Heart left ventricle (tissue), 16 donors: ENCODE results near the gene ANKK1. TPM values are rescaled to one million over a fixed set of nuclear protein-coding genes. Genes with fewer than 3 reads are reported as not detected.
A peak's percentile ranks its signal among the peaks of the same experiment; 100 is the strongest.

Source experiments
- ATAC-seq, 4 donors: fragments of 200-7000 bp; cut with Tn5 transposase; one replicate each; pipeline ENCODE4 v1.9.1; 2020 to 2022; ENCODE audit warnings: moderate library complexity in 4 of 4, mild to moderate bottlenecking in 3 of 4, moderate number of reproducible peaks in 1 of 4
- DNase-seq, 5 donors: peaks; one replicate each; pipeline ENCODE4 v3.0.0-alpha.2; 2020
- H3K27ac ChIP-seq, 12 donors: fragments of 200-600 bp; sonication (generic) in 4 of 12; one replicate each; pipeline versions ENCODE4 v1.5.0 to v1.8.0; 2016 to 2022; ENCODE audit warnings: mild to moderate bottlenecking in 2 of 12
- H3K27me3 ChIP-seq, 9 donors: fragments of 200-600 bp; sonication (generic) in 2 of 9; one replicate each; pipeline versions ENCODE4 v1.5.1 to v1.8.0; 2016 to 2022; ENCODE audit warnings: mild to moderate bottlenecking in 3 of 9
- H3K36me3 ChIP-seq, 9 donors: fragments of 200-600 bp; sonication (generic) in 2 of 9; one replicate each; pipeline versions ENCODE4 v1.5.0 to v1.8.0; 2018 to 2022; ENCODE audit warnings: mild to moderate bottlenecking in 2 of 9
- H3K4me1 ChIP-seq, 12 donors: fragments of 200-600 bp; sonication (generic) in 4 of 12; one replicate each; pipeline versions ENCODE4 v1.5.0 to v1.8.0; 2016 to 2022; ENCODE audit warnings: mild to moderate bottlenecking in 3 of 12
- H3K4me3 ChIP-seq, 12 donors: fragments of 200-600 bp; sonication (generic) in 4 of 12; one replicate each; pipeline versions ENCODE4 v1.5.0 to v1.8.0; 2017 to 2022; ENCODE audit warnings: mild to moderate bottlenecking in 9 of 12, moderate library complexity in 4 of 12
- H3K9me3 ChIP-seq, 12 donors: fragments of 200-600 bp; sonication (generic) in 4 of 12; one replicate each; pipeline versions ENCODE4 v1.5.0 to v1.8.0; 2016 to 2022; ENCODE audit warnings: mild to moderate bottlenecking in 1 of 12
- CTCF ChIP-seq, 12 donors: fragments of 200-600 bp; sonication (generic) in 4 of 12; IDR thresholded peaks; one replicate each; pipeline versions ENCODE4 v1.5.0 to v1.8.0; 2018 to 2022; ENCODE audit warnings: antibody characterized with exemption in 12 of 12, mild to moderate bottlenecking in 5 of 12
- POLR2A ChIP-seq, 2 donors: fragments of 450-650 bp; IDR thresholded peaks; one replicate each; pipeline ENCODE4 v1.6.1; 2017; ENCODE audit warnings: antibody characterized with exemption in 2 of 2, mild to moderate bottlenecking in 2 of 2, moderate library complexity in 2 of 2
- WGBS, 4 donors: extraction: QIAGEN DNeasy Blood & Tissue Kit in 2 of 4; methylation state at CpG; one replicate each; pipeline versions ENCODE4 v1.1.5 to v1.1.7; 2013 to 2018; 5-methylcytosine and 5-hydroxymethylcytosine counted together
- intact Hi-C, 10 donors: fragments of 100-400 bp; cut with DNase I; formaldehyde crosslinking; loops; one replicate each; pipeline versions ENCODE4 v1.11.1 to v1.14.2; 2022
- polyA plus RNA-seq, 2 donors: library from polyadenylated mRNA; stranded (reverse); fragments of 200-250 nt; gene quantifications; one replicate each; pipeline ENCODE4 v1.2.3, GENCODE V29; 2013
- total RNA-seq, 9 donors: library from RNA; depleted of rRNA in 2 of 9; stranded (reverse); fragments of >200 nt in 2 of 9; fragmentation: NEBNext Ultra II Directional in 3 of 9; extraction: Animal tissue kit (Norgen Biotek cat#: 25700) in 3 of 9; gene quantifications; one replicate each; pipeline versions ENCODE4 v1.1.0 to v1.2.4, GENCODE V29; 2016 to 2023
- donor health status: ischemic (EF 13 %, LVEDD 7.1; RV severe dilation, severe dysfunction).
- donor health status: healthy with polysubstance abuse.
- donor health status: DM: no; HTN: yes; CAD: no.
- donor health status: DM: no; HTN: no; CAD: no.
- donor health status: ischemic (EF 25% LVEDD 6.9; RV normal size, moderate dysfunction).
- donor health status: ischemic (EF 25% LVEDD 5.7; RV mildly dilated, moderate dysfunction).
- donor health status: healthy.
- donor health status: DM: yes; HTN: yes; CAD: no.
- donor health status: ischemic (EF 35%, LVEDD 5.7; RV mildly dilated, moderate dysfunction).
- donor health status: nonischemic (EF 11% LVEDD 7.7; RV severe dilation, severe dysfunction).
- donor health status: DM: yes; HTN: yes; CAD: no.
- donor health status: PGD.
- donor health status: ischemic (EF 29% LVEDD 5.4; RV normal size, mild dysfunction).
- donor health status: nonischemic (EF 23%, LVEDD 6.1; RV moderate dilation, normal function).

ANKK1 gene
- total and polyA plus RNA-seq, 11 donors, result 0.03 to 0.24 (median 0.10) TPM; not detected in 7

DNA sequence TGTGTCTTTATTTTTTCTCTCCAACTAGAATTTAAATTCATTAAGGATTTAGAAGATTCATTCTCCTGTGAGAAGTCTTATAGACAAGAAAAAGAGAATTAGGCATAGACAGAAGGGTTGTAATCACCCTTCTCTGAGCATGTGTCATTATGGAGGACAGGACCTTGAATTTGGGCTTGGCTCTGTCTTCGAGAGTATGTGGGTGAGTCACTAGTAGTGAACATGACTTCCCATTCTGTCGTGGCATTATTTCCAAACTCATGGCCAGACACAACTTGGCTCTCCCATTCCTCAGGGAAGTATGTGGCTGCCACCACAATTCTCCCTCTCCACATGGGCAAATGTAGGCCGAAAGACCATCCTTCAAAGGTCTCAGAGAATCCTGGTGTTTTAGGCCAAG is 14.3 kb upstream of the ANKK1 start:
- 83 to 91% (median 87%) methylated on average over 3 of the region's 3 CpGs for WGBS, 4 donors
- ATAC-seq (peak in 2 of 4 donors; percentile 48 to 63), DNase-seq (no peak)
- no peak overlapping the region for H3K27ac ChIP-seq
- H3K4me3 ChIP-seq, result no peak overlapping the region
- intact Hi-C loops, result no loop called here
- no peaks in the 10 kb centered on the region for H3K4me1 ChIP-seq
- H3K9me3 ChIP-seq, result no peaks in the 10 kb centered on the region
- no peak for TF ChIP-seq CTCF (IDR thresholded peaks at IDR 0.05)
- no peak for TF ChIP-seq POLR2A (IDR thresholded peaks at IDR 0.05)
- peaks cover 0 to 17% (median 3%) of the 10 kb centered on the region in 9 donors for H3K36me3 ChIP-seq
- no peaks in the 10 kb centered on the region for H3K27me3 ChIP-seq

DNA sequence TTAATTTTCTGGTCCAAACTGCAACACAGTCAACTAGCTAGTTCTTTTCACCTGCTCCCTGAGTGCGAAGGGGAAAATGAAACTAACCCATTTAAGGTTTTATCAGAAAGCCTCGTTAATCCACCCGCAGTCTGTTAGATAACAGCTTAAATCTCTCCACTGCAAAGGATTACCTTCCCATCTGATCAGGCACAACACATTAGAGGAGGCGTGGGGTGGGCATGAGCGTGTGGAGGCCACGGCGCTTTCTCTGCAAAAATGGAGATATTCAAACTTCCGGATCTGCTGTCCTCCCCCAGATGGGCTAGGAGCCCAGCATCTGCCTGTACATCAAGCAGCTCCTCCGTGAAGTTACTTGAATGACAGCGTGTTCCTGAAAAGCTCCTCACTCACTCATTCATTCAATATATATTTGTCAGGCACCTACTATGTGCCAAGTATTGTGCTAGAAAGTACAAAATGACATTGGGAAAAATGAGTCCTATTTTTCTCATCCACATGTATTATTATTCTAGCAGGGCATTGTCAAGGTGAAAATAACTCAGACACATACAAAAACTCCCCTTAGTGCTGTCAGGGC is 13.5 kb upstream of the ANKK1 start:
- Histone ChIP-seq H3K9me3 (no peaks in the 10 kb centered on the region), H3K27me3 (no peaks in the 10 kb centered on the region), H3K36me3 (peaks cover 0 to 9% (median 0%) of the 10 kb centered on the region in 9 donors), H3K4me3 (peak overlapping the region in 2 of 12 donors; percentile 4 to 26), H3K27ac (no peak overlapping the region), H3K4me1 (no peaks in the 10 kb centered on the region)
- DNase-seq (no peak), ATAC-seq (no peak)
- WGBS, 4 donors, result 61 to 68% (median 64%) methylated on average over 10 of the region's 10 CpGs
- no peak for TF ChIP-seq CTCF (IDR thresholded peaks at IDR 0.05)
- no peak for TF ChIP-seq POLR2A (IDR thresholded peaks at IDR 0.05)
- intact Hi-C loops, result no loop called here

GRCh38 chr11:113375402-113375801 is 12.2 kb upstream of the ANKK1 start:
- H3K9me3 ChIP-seq, result no peaks in the 10 kb centered on the region
- TF ChIP-seq POLR2A (IDR thresholded peaks at IDR 0.05) (no peak), CTCF (IDR thresholded peaks at IDR 0.05) (no peak)
- no peaks in the 10 kb centered on the region for H3K4me1 ChIP-seq
- H3K27ac ChIP-seq, result no peak overlapping the region
- H3K36me3 ChIP-seq, result peaks cover 0 to 4% (median 0%) of the 10 kb centered on the region in 9 donors
- DNase-seq (no peak), ATAC-seq (no peak)
- H3K27me3 ChIP-seq, result peaks cover 0 to 11% (median 0%) of the 10 kb centered on the region in 9 donors
- intact Hi-C loops, result no loop called here
- H3K4me3 ChIP-seq, result no peak overlapping the region
- 86 to 89% (median 89%) methylated on average over 5 of the region's 5 CpGs for WGBS, 4 donors

GRCh38 chr11:113376156-113376555 is 11.4 kb upstream of the ANKK1 start:
- Histone ChIP-seq H3K27me3 (peaks cover 0 to 11% (median 0%) of the 10 kb centered on the region in 9 donors), H3K27ac (no peak overlapping the region), H3K4me3 (no peak overlapping the region), H3K4me1 (no peaks in the 10 kb centered on the region), H3K36me3 (peaks cover 0 to 4% (median 0%) of the 10 kb centered on the region in 9 donors), H3K9me3 (no peaks in the 10 kb centered on the region)
- ATAC-seq (no peak), DNase-seq (no peak)
- 20 to 35% (median 24%) methylated on average over 3 of the region's 3 CpGs for whole genome bisulfite sequencing, 4 donors
- intact Hi-C loops, result no loop called here
- TF ChIP-seq POLR2A (IDR thresholded peaks at IDR 0.05) (no peak), CTCF (IDR thresholded peaks at IDR 0.05) (no peak)
